ENCODE measurements around the gene CDK5R1.
"Not testable (repeated sequence)": the region's sequence is repeated elsewhere in the genome, so short reads cannot be mapped to it uniquely, and the experiment has no call there.

CDK5R1 gene

DNA sequence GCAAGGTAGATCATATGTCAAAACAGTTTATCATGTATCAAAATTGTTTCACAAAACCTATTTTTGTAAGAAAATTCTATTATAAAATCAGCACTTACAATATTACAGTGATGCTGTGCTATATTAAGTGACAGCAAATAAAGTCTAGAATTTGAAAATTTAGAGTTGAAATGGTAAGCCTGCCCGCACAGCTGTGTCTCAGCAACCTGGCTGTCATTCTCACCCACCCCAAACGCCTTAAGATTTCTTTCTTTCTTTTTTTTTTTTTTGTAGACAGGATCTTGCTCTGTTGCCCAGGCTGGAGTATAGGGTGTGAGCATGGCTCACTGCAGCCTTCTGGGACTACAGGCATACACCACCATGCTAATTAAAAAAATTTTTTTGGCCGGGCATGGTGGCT, 26.8 kb downstream of the CDK5R1 start:
- no peak overlapping the region for H3K27ac Mint-ChIP-seq
- no peak overlapping the region for H3K4me3 Mint-ChIP-seq
- H3K4me1 Mint-ChIP-seq (ENCODE audit: low read depth), result peaks cover 66% of the 10 kb centered on the region
- no peaks in the 10 kb centered on the region for H3K9me3 Mint-ChIP-seq (ENCODE audit: low read depth)
- H3K27me3 Mint-ChIP-seq, result no peaks in the 10 kb centered on the region
- H3K36me3 Mint-ChIP-seq, result no peaks in the 10 kb centered on the region

DNA sequence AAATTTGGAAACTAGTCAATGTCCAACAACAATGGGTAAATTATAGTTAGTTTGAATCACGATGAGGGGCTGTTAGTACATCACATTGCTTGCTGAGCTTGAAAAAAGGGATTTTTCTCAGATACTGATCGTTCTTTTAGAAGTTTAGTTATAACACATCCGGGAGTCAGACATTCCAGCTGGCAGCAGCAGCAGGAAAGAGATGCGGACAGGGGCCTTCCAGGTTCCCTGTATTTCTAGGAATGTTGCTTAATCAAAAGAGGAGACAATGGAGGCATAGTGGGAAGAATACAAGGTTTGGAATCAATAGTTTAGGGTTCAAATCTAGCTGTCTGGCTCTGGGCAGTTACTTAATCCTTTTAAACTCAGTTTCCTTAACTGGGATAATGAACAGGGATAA, 27.8 kb downstream of the CDK5R1 start:
- Mint-ChIP-seq H3K27ac (peak overlapping the region; percentile 41), H3K9me3 (ENCODE audit: low read depth) (no peaks in the 10 kb centered on the region), H3K27me3 (no peaks in the 10 kb centered on the region), H3K4me3 (peak overlapping the region; percentile 32), H3K4me1 (ENCODE audit: low read depth) (peaks cover 64% of the 10 kb centered on the region), H3K36me3 (no peaks in the 10 kb centered on the region)

GRCh38 chr17:32515677-32516383, 29.0 kb downstream of the CDK5R1 start:
- Mint-ChIP-seq H3K9me3 (ENCODE audit: low read depth) (no peaks in the 10 kb centered on the region), H3K4me3 (peak overlapping the region; percentile 71), H3K36me3 (no peaks in the 10 kb centered on the region), H3K27ac (peak overlapping the region; percentile 79), H3K4me1 (ENCODE audit: low read depth) (peaks cover 71% of the 10 kb centered on the region), H3K27me3 (no peaks in the 10 kb centered on the region)

- Mint-ChIP-seq H3K27ac (peak overlapping the region; percentile 79), H3K36me3 (no peaks in the 10 kb centered on the region), H3K9me3 (ENCODE audit: low read depth) (no peaks in the 10 kb centered on the region), H3K4me3 (peak overlapping the region; percentile 23), H3K27me3 (no peaks in the 10 kb centered on the region), H3K4me1 (ENCODE audit: low read depth) (peaks cover 72% of the 10 kb centered on the region)
Measured at GRCh38 chr17:32516450-32516849, 29.7 kb downstream of the CDK5R1 start.

- Mint-ChIP-seq H3K36me3 (no peaks in the 10 kb centered on the region), H3K4me1 (ENCODE audit: low read depth) (peaks cover 70% of the 10 kb centered on the region), H3K9me3 (ENCODE audit: low read depth) (no peaks in the 10 kb centered on the region), H3K27ac (peak overlapping the region; percentile 61), H3K27me3 (no peaks in the 10 kb centered on the region), H3K4me3 (peak overlapping the region; percentile 63)
Measured at GRCh38 chr17:32516940-32517701, 30.3 kb downstream of the CDK5R1 start.

- Mint-ChIP-seq H3K9me3 (ENCODE audit: low read depth) (no peaks in the 10 kb centered on the region), H3K4me1 (ENCODE audit: low read depth) (peaks cover 76% of the 10 kb centered on the region), H3K27ac (peak overlapping the region; percentile 54), H3K36me3 (no peaks in the 10 kb centered on the region), H3K4me3 (peak overlapping the region; percentile 57), H3K27me3 (no peaks in the 10 kb centered on the region)
Measured at GRCh38 chr17:32517982-32518381, 31.2 kb downstream of the CDK5R1 start.

GRCh38 chr17:32518646-32519227, 31.9 kb downstream of the CDK5R1 start:
- peak overlapping the region; percentile 61 for H3K27ac Mint-ChIP-seq
- no peaks in the 10 kb centered on the region for H3K36me3 Mint-ChIP-seq
- peak overlapping the region; percentile 57 for H3K4me3 Mint-ChIP-seq
- no peaks in the 10 kb centered on the region for H3K9me3 Mint-ChIP-seq (ENCODE audit: low read depth)
- H3K27me3 Mint-ChIP-seq, result no peaks in the 10 kb centered on the region
- peaks cover 78% of the 10 kb centered on the region for H3K4me1 Mint-ChIP-seq (ENCODE audit: low read depth)

- H3K9me3 Mint-ChIP-seq (ENCODE audit: low read depth), result no peaks in the 10 kb centered on the region
- H3K36me3 Mint-ChIP-seq, result no peaks in the 10 kb centered on the region
- H3K27me3 Mint-ChIP-seq, result no peaks in the 10 kb centered on the region
- H3K27ac Mint-ChIP-seq, result peak overlapping the region; percentile 76
- peaks cover 84% of the 10 kb centered on the region for H3K4me1 Mint-ChIP-seq (ENCODE audit: low read depth)
- H3K4me3 Mint-ChIP-seq, result peak overlapping the region; percentile 77
Measured at GRCh38 chr17:32519228-32520103, 32.7 kb downstream of the CDK5R1 start.

GRCh38 chr17:32520104-32520701, 33.4 kb downstream of the CDK5R1 start:
- Mint-ChIP-seq H3K9me3 (ENCODE audit: low read depth) (no peaks in the 10 kb centered on the region), H3K27ac (peak overlapping the region; percentile 76), H3K4me1 (ENCODE audit: low read depth) (peaks cover 82% of the 10 kb centered on the region), H3K36me3 (no peaks in the 10 kb centered on the region), H3K27me3 (no peaks in the 10 kb centered on the region), H3K4me3 (peak overlapping the region; percentile 77)

DNA sequence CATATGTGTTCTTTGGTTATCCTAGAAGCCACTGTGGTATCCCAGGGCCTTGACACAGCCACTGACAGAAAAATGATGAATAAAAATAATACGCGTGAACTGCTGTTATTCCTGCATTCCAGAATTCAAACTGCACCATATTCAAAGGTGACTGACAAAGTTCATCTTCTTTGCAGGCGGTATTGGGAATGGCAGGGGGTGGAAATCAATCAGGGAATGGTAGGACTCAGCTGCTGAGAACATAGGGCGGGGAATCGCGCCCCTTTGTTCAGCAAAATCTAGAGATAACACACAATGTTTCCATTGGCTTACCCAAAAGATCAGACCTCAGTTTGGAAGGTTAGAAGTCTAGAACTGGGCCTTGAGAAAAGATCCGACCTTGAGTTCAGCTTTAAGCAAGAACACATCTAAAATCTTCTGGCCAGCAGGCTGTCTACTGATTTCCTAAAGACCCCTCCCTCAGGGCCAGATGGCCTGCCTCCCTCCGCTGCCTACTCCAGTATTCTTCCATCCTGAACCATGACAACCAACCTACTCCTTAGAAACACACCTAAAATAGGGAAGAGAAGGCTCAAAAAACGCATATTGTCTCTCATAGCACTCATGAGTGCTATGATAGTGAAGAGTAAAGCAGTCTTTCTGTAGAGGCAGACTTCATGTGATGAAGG, 34.1 kb downstream of the CDK5R1 start:
- H3K36me3 Mint-ChIP-seq, result no peaks in the 10 kb centered on the region
- peak overlapping the region; percentile 76 for H3K27ac Mint-ChIP-seq
- H3K4me1 Mint-ChIP-seq (ENCODE audit: low read depth), result peaks cover 76% of the 10 kb centered on the region
- H3K27me3 Mint-ChIP-seq, result no peaks in the 10 kb centered on the region
- no peaks in the 10 kb centered on the region for H3K9me3 Mint-ChIP-seq (ENCODE audit: low read depth)
- H3K4me3 Mint-ChIP-seq, result peak overlapping the region; percentile 77

DNA sequence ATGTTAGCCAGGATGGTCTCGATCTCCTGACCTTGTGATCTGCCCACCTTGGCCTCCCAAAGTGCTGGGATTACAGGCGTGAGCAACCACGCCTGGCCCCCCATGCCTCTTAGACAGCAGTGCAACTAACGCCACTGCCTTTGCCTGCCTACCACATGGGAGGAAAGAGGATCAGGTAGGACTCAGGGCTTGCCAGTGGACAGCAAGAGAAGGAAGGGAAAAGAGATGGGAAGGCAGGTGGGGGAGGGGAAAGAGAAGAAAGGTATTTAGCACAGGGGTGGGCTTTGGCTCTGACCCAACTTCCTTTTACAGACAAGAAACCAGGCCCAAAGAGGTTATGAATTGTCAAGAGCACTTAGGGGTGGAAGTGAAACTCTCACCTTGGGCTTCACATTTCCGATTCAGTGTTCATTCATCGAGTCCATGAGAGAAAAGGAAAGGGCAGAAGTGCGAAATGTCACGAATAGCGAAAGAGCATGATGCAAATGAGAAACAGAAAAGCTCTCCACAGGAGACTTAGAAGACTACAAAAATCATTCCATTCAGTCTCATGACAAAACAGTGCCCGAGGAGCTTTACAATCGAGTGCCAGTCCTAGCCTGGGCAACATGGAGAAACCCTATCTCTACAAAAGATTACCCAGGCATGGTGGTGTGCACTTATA, 36.4 kb downstream of the CDK5R1 start:
- Mint-ChIP-seq H3K4me1 (ENCODE audit: low read depth) (peaks cover 60% of the 10 kb centered on the region), H3K4me3 (peak overlapping the region; percentile 79), H3K36me3 (no peaks in the 10 kb centered on the region), H3K27me3 (no peaks in the 10 kb centered on the region), H3K27ac (peak overlapping the region; percentile 96), H3K9me3 (ENCODE audit: low read depth) (no peaks in the 10 kb centered on the region)

GRCh38 chr17:32523827-32524552, 37.2 kb downstream of the CDK5R1 start:
- Mint-ChIP-seq H3K9me3 (ENCODE audit: low read depth) (no peaks in the 10 kb centered on the region), H3K4me1 (ENCODE audit: low read depth) (peaks cover 60% of the 10 kb centered on the region), H3K27ac (peak overlapping the region; percentile 96), H3K4me3 (peak overlapping the region; percentile 79), H3K36me3 (no peaks in the 10 kb centered on the region), H3K27me3 (no peaks in the 10 kb centered on the region)

DNA sequence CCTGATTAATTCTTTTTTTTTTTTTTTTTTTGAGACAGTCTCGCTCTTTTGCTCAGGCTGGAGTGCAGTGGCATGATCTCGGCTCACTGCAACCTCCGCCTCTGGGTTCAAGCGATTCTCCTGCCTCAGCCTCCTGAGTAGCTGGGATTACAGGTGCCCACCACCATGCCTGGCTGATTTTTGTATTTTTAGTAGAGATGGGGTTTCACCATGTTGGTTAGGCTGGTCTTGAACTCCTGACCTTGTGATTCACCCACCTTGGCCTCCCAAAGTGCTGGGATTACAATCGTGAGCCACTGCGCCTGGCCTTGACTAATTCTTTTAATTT, 37.7 kb downstream of the CDK5R1 start:
- H3K4me3 Mint-ChIP-seq; H3K9me3 Mint-ChIP-seq (ENCODE audit: low read depth); H3K36me3 Mint-ChIP-seq; H3K27me3 Mint-ChIP-seq: not testable (repeated sequence)
- H3K27ac Mint-ChIP-seq, result peak overlapping the region; percentile 96
- peaks cover 62% of the 10 kb centered on the region for H3K4me1 Mint-ChIP-seq (ENCODE audit: low read depth)

All from activated naive CD8-positive, alpha-beta T cell (primary cell).